K562 (cell line): ENCODE results near the gene VSIG10L2. TPM values are rescaled to one million over a fixed set of nuclear protein-coding genes. Genes with fewer than 3 reads are reported as not detected.

Experiments
- FOXM1 ChIP-seq, 2 experiments: fragments of 450-650 bp in 1 of 2; sonication (generic) in 1 of 2; formaldehyde crosslinking in 1 of 2; IDR thresholded peaks; 2 replicates each; pipeline versions ENCODE4 v1.6.1 to v1.9.0; 2017 to 2022; ENCODE audit warnings: low read depth in 2 of 2, mild to moderate bottlenecking in 2 of 2, missing genetic modification reagents in 1 of 2, moderate library complexity in 1 of 2
- POU5F1 ChIP-seq: fragments of 150-350 bp; IDR thresholded peaks from 2 replicates; pipeline ENCODE4 v1.6.1; 2014; ENCODE audit warnings: borderline replicate concordance, low read length, low read depth, mild to moderate bottlenecking; ENCODE audit not compliant: partially characterized antibody
- RBM14 ChIP-seq: fragments of 200-400 bp; formaldehyde crosslinking; IDR thresholded peaks from 2 replicates; pipeline ENCODE4 v1.6.1; 2018; ENCODE audit warnings: low read depth, mild to moderate bottlenecking, low read length, moderate library complexity, borderline replicate concordance; ENCODE audit not compliant: insufficient read depth
- polyA plus RNA-seq, 8 experiments: library from polyadenylated mRNA; depleted of rRNA in 4 of 8; stranded (reverse) in 5 of 8; unstranded in 3 of 8; fragments of >200 nt; fragmentation: Nextera tagmentation in 2 of 8; fragmentation: Illumina TruSeq in 1 of 8; extraction: Ambion mirVana in 2 of 8; extraction: Trizol in 1 of 8; gene quantifications; 2 replicates each; pipeline versions ENCODE4 v1.2.1 to v1.2.3, GENCODE V29; 2011 to 2014; ENCODE audit warnings: inconsistent platforms in 1 of 8, missing spikeins in 1 of 8
- total RNA-seq, 7 experiments: library from RNA; depleted of rRNA in 6 of 7; stranded (reverse); fragments of >200 nt in 6 of 7; fragmentation: Illumina TruSeq in 2 of 7; extraction: Trizol in 2 of 7; gene quantifications; 2 replicates each; pipeline versions ENCODE4 v1.2.1 to v1.2.3, GENCODE V29; 2011 to 2021; ENCODE audit warnings: low replicate concordance in 1 of 7
- TF ChIP-seq, protein P1 (sequence below), 2 experiments: fragments of 450-650 bp; IDR thresholded peaks; 2 replicates each; pipeline ENCODE4 v1.6.1; 2016; ENCODE audit warnings: mild to moderate bottlenecking in 2 of 2, borderline replicate concordance in 1 of 2, low read depth in 1 of 2, moderate library complexity in 1 of 2
- TF ChIP-seq, protein P2 (sequence below): fragments of 450-650 bp; formaldehyde crosslinking; IDR thresholded peaks from 2 replicates; pipeline ENCODE4 v1.4.0; 2022; ENCODE audit warnings: missing genetic modification characterization

Gene VSIG10L2
- total and polyA plus RNA-seq, 9 of the 15 experiments (the other 6 are each of a cell fraction or from before 2014, with no cell fraction given) = not detected

DNA sequence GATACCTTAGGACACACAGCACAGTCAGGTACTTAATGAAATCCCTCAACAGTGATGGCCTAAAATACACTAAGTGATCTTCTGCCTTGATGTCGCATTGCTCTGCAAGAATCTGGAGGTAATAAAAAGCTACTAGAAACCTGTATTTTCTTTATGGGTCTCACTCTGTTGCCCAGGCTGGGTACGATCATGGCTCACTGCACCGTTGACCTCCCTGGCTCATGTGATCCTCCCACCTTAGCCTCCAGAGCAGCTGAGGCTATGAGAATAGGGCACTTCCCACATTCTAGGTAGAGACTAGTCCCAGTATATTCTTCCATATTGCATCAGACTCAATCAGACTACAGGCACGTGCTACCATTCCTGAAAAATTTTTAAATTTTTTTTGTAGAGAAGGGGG, 21.7 kb downstream of the VSIG10L2 start (continued):
- TF ChIP-seq, protein P1, sequence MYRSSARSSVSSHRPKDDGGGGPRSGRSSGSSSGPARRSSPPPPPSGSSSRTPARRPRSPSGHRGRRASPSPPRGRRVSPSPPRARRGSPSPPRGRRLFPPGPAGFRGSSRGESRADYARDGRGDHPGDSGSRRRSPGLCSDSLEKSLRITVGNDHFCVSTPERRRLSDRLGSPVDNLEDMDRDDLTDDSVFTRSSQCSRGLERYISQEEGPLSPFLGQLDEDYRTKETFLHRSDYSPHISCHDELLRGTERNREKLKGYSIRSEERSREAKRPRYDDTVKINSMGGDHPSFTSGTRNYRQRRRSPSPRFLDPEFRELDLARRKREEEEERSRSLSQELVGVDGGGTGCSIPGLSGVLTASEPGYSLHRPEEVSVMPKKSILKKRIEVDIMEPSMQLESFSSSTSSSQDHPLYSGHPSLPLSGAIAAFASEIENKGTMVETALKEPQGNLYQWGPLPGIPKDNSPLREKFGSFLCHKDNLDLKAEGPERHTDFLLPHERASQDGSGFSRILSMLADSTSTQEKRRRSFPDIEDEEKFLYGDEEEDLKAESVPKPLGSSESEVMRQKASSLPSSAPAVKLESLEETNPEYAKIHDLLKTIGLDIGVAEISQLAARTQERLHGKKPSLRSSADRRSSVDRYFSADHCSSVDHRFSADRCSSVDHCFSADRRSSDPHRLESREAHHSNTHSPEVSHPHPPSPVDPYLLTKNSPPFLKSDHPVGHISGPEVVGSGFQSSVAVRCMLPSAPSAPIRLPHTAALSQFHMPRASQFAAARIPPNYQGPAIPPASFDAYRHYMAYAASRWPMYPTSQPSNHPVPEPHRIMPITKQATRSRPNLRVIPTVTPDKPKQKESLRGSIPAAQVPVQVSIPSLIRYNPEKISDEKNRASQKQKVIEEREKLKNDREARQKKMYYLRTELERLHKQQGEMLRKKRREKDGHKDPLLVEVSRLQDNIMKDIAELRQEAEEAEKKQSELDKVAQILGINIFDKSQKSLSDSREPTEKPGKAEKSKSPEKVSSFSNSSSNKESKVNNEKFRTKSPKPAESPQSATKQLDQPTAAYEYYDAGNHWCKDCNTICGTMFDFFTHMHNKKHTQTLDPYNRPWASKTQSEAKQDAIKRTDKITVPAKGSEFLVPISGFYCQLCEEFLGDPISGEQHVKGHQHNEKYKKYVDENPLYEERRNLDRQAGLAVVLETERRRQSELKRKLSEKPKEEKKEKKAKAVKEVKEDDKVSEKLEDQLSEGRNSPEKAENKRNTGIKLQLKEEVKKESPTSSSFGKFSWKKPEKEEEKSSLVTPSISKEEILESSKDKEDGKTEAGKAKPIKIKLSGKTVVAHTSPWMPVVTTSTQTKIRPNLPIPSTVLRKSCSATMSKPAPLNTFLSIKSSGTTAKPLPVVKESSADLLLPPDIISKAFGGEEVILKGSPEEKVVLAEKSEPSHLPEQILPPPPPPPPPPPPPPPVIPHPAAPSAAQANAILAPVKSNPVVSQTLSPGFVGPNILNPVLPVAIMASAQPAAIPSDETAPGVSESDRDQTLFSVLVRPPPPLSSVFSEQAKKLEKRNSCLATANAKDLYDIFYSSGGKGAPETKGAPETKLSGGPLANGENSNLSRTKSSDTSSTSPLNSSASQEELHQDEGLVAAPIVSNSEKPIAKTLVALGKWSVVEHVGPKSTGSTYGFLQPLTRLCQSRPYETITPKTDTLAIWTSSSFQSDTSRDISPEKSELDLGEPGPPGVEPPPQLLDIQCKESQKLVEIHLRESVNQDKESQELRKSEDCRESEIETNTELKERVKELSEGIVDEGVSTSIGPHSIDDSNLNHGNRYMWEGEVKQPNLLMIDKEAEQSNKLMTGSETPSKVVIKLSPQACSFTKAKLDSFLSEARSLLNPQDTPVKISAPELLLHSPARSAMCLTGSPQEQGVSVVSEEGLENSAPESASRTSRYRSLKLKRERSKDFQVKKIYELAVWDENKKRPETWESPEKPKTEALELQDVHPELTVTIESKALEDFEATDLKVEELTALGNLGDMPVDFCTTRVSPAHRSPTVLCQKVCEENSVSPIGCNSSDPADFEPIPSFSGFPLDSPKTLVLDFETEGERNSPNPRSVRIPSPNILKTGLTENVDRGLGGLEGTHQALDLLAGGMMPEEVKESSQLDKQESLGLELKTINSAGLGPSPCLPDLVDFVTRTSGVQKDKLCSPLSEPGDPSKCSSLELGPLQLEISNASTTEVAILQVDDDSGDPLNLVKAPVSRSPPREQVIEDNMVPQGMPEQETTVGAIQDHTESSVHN (IDR thresholded peaks at IDR 0.05; ENCODE audit: borderline replicate concordance in 1 of 2, low read depth in 1 of 2) = no peak
- TF ChIP-seq FOXM1 (IDR thresholded peaks at IDR 0.05; ENCODE audit: low read depth) (no peak), FOXM1 (CRISPR knock-in tag; IDR thresholded peaks at IDR 0.05; ENCODE audit: low read depth) (no peak), POU5F1 (no peak), RBM14 (no peak)
- TF ChIP-seq, protein P2, sequence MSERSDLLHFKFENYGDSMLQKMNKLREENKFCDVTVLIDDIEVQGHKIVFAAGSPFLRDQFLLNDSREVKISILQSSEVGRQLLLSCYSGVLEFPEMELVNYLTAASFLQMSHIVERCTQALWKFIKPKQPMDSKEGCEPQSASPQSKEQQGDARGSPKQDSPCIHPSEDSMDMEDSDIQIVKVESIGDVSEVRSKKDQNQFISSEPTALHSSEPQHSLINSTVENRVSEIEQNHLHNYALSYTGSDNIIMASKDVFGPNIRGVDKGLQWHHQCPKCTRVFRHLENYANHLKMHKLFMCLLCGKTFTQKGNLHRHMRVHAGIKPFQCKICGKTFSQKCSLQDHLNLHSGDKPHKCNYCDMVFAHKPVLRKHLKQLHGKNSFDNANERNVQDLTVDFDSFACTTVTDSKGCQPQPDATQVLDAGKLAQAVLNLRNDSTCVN (CRISPR knock-in tag) = no peak
